NCI-H146 treated with DMSO at 0.1 percent for 48 hours (cell line): Measurements from ENCODE around the gene ATP10B.
"Not testable (repeated sequence)": the region's sequence is repeated elsewhere in the genome, so short reads cannot be mapped to it uniquely, and the experiment has no call there.

Experiments used
- DNase-seq: peaks from one replicate; lab custom pipeline; 2025; ENCODE audit not compliant: unreplicated experiment; lab: John Stamatoyannopoulos, UW

The ATP10B gene

DNA sequence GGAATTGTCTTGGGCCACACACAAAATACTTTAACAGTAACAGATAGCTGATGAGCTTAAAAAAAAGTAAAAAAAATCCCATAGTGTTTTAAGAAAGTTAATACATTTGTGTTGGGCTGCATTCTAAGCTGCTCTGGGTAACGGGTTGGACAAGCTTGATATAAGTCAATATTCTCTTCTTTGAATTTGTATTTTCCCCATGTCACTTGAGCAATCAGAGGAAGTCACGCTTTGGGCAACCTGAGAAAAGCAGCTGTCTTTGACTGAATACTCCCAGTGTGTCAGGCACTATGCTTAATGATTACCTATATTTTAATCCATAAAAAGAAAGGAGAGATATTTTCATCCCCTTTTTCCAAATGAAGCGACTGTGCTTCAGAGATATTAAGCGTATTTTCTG, 84.9 kb downstream of the ATP10B start:
- no peak for DNase-seq

DNA sequence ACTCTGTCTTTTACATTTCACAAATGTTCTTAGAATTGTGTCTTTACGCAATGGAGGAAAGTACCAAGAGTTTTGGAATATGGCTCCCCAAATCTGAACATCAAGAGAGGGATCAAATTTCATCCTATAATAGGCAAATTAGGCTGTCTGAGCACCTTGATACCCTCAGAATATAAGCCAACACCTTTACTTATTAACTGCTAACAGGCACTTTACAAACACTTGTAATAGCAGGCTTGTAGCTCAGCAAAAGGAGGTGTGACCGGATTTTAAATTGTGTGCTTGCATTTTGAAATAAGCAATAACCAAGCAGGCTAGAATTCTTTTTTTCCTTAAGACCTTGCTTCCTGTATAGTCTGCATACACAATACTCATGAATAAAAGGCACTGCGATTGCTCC, 92.0 kb downstream of the ATP10B start:
- no peak for DNase-seq

DNA sequence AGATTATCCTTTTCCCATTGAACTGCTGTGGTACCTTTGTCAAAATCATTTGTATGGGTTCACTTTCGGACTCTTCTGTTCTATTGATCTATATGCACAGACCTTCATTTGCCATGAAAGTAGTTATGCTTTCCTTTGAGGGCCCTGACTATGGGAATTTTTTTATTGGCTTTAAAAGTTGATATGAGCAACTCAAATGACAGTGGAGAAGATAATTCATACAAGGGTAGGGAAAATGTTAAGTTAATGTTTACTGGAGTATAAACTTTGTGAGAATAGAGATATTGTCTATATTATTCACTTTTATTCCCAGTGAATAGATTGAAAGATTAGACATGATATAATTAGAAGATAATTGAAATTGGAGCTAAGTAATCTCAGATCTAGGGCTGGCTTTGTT, 94.8 kb downstream of the ATP10B start:
- no peak for DNase-seq

DNA sequence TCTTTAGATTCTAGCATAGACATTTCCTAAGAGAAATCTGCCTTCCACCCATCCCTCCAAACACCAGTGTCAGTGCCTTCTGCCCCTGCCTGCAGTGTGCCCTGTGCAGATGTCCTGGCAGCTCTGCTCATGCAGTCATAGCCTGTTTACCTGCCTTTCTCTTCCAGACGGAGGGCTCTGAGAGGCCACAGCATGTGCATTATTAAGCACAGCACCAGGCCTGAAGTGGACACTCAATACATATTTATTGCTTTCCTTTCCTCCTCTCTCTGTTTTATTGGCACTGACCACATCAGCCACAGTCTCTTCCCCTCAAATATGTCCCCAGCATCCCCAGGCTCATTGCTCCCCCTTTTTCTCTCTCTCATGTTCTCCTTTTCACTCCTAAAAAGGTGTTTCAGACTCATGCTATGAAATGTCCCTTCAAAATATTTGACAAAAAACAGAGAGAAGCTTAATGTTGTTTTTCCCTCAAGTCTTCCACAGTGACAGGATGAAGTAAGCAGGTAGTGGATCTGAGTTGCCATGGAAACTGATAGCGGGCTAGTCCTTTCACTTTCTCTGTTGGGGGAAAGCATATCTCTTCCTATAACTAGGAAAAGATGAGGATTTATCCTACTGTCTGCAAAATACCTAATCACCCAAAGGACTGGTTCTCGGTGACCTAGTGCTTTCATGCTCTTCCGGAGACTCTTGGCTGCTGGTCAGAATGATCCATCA, 100.9 kb downstream of the ATP10B start:
- no peak for DNase-seq

DNA sequence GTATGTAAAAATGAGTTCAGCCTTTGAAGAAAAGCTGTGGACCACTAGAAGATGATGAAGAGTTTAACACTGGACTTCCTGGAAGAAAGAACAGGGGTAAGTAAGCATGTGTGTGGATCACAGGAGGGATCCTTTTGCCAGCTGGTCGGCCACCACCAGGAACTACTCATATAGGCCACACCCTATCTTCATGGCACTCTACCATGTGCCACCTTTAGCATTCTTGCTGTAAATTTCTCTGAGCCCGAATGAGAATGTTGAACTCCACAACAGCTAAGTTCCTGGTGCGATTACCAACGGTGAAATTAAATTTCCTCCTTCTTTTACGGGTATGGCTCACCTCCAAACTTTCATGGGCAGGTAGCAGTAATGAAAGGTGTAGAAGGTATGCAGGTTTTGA, 102.3 kb downstream of the ATP10B start:
- no peak for DNase-seq

DNA sequence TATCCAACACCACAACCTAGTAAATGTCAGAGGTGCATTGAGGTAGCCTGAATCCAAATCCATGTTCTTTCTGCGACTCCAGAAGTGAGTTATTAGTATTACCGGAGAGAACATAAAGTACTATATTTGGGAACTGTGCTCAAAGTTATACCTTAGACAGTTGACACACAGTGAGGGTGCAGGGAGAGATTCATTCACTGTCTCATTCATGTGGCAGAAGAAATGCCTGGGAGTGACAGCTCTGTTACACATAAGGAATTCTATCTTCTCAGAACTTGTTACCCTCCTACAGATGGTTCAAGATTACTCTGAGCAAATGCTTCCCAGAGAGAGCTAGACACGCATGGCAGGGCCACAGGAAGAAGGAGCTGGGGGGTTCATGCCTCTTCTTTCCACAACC, 103.0 kb downstream of the ATP10B start:
- DNase-seq: no peak

DNA sequence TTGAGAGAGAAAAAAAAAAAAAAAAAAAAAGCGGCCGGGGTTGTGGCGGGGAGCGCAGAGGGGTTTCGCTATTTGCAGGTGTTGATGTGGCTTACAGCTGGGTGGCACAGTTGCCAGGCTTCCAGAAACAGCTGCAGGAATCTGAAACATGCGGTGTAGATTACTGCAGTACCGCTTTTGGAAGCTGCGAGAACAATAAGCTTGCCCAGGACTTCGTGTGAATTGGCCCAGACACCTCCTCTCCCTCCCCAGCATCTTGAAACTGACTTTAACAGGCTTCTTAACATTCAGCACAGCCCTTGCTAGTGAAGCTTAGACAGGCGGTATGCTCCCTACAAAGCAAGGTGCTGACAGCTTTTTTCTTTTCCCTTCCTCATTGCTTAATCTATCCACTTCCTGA, 104.0 kb downstream of the ATP10B start:
- DNase-seq: no peak

DNA sequence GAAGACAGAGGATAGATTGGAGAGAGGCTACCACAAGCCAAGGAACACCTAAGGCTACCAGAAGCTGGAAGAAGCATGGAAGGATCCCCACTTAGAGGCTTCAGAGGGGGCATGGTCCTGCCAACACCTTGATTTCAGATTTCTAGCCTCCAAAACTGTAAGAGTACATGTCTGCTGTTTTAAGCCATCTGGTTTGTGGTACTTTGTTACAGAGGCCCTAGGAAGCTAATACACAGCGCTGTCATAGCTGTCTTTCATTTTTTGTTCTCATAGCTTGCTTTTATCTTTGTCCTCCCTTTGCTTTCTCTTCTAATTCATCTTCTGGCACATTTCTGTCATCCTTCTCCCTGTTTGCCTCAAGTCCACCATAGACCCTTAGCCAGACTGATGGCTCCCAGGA, 104.5 kb downstream of the ATP10B start:
- DNase-seq: no peak

DNA sequence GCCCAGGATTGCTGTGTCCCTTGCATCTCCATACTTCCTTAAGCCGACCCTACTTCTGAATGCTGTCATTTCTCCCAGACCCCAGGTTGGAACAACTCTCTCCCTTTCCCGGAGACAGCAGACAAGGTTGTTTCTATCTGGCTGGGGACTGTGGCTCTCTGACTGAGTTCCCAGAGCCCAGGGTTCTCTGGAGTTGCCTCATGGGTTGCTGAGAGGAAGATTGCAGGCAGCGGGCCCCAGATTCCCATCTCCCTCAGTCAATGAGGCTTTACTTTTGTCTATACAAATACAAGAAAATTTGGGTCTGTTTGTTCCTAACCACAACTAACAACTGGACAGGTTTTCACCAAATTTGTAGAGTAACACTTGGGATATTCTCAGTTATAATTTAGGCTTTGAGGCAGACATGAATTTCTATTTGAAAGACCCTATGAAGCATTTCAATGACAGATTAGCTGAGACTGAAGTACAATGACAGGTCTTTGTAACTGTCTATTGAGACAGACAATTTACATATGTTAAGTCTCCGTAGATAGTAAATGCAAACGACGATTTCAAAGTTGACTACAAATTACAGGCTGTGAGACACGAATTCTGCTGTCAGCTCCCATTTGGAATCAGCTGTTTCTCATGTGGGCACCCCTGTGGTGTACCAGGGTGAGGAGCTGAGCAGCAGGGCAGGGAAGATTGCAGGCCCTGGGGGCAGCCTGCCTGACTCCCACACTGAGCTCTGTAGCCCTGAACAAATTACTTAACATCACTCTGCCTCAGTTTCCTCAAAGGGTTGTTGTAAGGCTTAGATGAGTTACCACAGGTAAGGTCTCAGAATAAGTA, 107.5 kb downstream of the ATP10B start:
- DNase-seq: no peak

DNA sequence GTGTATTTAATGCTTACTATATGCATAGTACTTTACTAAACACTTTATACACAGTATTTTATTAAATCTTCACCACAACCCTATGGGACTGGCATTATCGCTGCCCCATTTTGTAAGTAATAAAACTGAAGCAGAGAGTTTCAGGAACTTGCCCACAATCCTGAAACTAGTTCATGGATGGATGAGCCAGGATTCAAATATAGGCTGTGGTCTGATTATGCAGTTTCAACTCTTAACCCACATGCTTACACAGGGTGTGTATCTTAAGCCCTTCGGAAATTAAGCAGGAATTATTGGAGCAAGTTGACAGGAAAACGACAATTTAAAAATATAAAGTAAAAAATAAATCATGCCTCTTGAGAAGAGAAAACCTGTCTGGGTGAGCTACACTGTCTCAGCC, 109.0 kb downstream of the ATP10B start:
- no peak for DNase-seq

DNA sequence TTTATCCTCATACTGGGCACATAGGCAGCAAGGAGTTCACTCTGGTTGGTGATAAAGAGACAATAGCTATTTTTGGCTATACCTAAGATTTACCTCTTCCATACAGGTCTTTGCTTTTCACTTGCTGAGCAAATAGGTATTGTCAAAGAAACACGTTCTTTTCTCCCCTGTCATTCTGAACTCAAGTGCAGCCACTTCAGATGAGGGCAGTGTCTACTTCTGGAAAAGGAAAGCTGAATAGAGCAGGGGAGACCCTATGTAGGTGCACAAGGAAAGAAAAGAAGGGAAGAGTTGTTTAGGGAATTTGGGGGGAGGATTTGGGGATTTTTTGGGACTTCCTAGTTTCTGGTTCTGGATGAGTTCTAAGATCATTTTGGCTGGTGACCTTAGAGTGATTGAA, 109.6 kb downstream of the ATP10B start:
- no peak for DNase-seq

DNA sequence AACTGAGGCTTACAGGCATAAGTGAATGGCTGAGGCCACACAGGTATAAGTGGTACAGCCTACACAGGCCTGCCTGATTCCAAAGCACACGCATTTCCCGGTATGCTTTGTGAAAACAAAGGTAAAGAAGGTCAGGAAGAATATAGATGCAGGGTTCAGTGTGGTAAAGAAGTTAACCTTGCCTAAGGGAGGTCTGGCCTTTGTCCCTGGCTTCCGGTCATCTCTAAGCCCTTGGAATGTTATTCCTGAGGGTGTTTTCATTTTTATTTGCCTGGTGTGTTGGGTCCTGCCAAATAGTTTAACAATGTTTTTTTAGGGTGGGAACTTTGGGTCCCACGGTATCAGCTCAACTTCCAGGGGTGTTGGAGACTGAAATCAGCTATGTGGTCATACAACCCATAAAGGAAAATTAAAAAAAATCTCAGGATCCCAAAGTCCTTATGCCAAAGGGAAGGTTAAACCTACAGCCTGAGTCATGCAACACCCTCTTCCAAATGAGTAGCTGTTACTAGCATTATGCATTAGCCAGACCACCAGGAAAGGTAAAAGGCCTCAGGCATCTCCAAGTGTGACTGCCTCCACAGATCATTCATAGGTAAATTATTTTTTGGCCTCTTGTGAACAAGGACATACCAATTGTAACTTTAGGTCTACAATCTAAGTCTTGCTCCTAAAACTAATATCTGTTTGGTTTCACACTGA, 124.6 kb downstream of the ATP10B start:
- DNase-seq: no peak

DNA sequence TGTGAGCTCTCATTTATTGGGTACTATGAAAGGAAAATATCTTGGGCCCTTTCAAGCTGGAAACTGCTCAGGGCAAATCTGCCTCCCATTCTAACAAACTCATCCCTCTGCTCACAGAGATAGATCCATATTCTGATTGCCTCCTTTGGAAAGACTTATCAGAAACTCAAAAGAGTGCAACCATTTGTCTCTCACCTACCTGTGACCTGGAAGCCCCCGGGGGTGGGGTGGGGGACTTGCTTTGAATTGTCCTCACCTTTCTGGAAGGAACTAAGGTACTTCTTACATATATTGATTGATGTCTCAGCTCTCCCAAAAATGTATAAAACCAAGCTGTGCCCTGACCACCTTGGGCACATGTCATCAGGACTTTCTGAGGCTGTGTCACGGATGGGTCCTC, 125.3 kb downstream of the ATP10B start:
- DNase-seq: no peak

DNA sequence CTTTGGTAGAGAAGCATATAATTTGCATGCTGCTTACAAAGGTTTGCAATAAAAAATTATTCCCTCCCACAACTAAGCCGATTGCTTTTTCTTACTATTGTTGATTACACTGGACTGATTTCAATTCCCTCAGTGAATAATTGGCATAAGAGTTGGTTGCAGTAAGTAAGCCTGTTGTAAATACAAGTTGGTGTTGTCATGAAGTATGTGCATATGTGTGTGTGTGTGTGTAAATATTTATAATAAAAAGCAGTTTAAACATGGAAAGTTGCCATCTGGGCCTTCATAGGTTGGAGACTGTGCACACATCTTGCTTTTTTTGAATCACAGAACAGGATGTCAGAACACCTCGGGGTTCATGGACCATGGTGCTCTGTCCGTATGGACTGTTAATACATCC, 131.2 kb downstream of the ATP10B start:
- no peak for DNase-seq

DNA sequence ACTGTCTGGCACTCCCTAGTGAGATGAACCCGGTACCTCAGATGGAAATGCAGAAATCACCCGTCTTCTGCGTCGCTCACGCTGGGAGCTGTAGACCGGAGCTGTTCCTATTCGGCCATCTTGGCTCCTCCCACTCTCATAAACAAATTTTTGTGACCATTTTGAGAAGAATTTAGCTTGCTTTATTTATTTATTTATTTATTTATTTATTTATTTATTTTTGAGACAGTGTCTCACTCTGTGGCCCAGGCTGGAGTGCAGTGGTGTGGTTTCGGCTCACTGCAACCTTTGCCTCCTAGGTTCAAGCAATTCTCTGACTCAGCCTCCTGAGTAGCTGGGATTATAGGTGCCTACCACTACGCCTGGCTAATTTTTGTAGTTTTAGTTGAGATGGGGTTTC, 136.5 kb downstream of the ATP10B start:
- not testable (repeated sequence) for DNase-seq

DNA sequence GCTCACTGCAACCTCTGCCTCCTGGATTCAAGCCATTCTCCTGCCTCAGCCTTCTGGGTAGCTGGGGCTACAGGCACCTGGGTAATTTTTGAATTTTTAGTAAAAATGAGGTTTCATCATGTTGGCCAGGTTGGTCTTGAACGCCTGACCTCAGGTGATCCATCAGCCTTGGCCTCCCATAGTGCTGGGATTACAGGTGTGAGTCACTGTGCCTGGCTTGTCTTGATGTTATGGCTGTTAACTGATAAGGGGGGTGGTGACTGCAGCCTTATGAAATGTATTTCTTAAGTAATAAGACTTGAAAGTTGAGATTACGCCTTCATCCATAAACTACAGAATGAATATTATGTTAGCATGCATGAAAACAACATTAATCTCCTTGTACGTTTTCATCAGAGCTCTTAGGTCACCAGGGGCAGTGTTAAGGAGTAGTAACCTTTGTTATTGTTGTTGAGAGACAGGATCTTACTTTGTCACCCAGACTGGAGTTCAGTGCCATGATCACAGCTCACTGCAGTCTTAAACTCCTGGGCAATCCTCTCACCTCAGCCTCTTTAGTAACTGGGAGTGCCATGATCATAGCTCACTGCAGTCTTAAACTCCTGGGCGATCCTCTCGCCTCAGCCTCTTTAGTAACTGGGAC, 148.3 kb downstream of the ATP10B start:
- no peak for DNase-seq

DNA sequence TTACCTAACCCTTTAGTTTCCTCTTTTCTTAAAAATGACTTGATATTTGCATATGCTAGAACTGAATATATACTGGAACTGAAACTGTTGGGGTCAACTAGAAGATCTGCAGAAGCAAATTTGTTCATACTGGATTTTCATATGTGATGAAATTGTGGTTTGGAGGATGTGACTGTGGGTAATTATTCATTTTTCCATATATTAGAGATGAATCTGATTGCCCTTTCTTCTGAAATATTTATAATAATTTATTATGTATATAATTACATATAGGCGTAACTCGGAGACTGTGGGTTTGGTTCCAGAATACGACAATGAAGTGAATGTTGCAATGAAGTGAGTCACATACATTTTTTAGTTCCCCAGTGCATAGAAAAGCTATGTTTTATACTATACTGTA, 149.1 kb downstream of the ATP10B start:
- DNase-seq: no peak

DNA sequence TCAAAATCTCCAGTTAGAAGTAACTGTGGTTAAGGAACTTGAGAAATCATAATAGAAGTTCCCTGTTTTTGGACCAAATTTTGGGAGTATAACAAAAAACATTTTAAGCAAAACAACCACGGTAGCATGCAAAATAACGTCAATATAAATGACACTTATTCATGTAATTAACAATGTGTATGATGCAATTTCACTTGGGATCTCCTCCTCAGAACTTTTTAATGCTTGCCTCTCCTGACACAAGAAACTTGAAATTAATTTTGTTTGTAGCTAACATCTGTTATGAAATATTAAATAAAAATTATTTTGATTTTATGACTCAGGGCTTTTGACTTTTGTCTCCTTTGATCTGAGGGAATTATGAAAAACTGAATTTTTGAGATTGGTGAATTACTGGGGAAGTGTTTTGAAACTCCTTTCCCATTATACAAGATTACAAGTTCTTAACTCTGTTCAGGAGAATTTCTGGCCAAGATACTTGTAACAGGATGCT, 149.7 kb downstream of the ATP10B start:
- DNase-seq: no peak

DNA sequence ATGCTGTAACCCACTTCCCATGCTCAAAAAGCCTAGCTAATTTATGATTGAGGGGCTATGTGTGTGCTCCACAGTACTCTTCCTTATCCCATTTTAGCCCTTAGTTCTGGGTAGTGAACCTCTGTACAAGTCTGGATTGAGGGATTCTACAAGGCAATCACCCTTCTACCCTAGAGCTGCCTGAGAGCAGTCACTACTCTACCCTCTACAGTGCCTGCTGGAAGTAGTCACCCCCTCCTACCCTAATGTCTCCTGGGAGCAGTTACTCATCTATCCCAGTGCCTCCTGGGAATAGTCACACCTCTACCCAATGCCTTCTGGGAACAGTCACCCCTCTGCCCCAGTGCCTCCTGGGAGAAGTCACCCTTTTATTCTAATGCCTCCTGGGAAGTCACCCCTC, 150.6 kb downstream of the ATP10B start:
- DNase-seq: no peak

DNA sequence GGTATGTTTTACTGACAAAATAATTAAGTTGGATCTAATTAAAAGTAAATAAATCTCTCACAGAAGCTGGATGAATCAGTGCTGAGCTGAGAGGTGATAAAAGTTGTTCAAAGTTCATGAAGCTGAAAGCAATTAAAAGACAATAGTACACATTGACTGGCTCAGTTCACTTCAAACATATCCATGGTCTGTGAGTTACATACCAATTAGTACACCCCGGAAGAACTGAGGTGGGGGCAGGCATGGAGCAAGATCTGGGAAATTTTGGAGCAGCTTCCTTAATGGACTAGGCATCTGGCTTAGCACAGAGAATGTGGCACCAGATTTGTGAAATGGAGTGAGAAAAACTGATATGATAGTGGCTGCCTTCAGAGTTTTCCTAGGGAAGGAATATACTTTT, 152.7 kb downstream of the ATP10B start:
- DNase-seq: no peak

DNA sequence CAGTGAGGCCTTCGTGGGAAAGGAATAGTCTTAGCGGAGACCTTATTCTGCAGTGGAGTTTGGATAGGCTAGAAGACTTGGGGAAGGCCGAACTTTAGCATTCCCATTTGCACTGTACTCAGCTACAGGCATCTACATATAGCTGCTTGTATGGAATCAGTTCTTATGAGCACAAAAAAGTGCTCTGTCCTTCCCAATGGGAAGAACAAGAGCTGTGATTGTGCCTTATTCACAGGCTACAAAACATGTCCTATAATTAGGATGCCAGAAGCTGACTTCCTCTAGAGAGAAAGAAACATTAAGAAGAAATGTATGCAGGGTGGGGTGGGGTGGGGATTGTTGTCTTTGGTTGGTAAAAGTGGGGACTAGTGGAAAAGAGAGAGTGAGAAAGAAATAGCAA, 154.7 kb downstream of the ATP10B start:
- DNase-seq: no peak
